PC-3 (cell line): ENCODE data around the gene CEP128. TPM values are rescaled to one million over a fixed set of nuclear protein-coding genes. Genes with fewer than 3 reads are reported as not detected.

ENCODE experiments used
- ATAC-seq: fragments of 200-7000 bp; cut with Tn5 transposase; 2 replicates; pipeline ENCODE4 v1.9.1; 2020; ENCODE audit warnings: mild to moderate bottlenecking, moderate library complexity
- BruUV-seq: library from RNA; stranded (reverse); fragments of 400-500 nt; replicated peaks from 2 replicates; lab custom pipeline; 2021; lab: Mats Ljungman, UMichigan
- CTCF ChIA-PET: fragments of 300-600 bp; sonication (Branson Sonifier 250); formaldehyde crosslinking; loops from one replicate; lab custom pipeline; 2022; ENCODE audit warnings: antibody characterized with exemption; lab: Charles Lee
- POLR2A ChIA-PET: fragments of 300-600 bp; sonication (Branson Sonifier 250); formaldehyde crosslinking; loops from one replicate; lab custom pipeline; 2022; ENCODE audit warnings: antibody characterized with exemption; ENCODE audit not compliant: unreplicated experiment; lab: Charles Lee
- DNase-seq: peaks from one replicate; pipeline ENCODE4 v3.0.0-alpha.2; 2015
- H2AFZ ChIP-seq: fragments of 300-600 bp; sonication (generic); 2 replicates; pipeline ENCODE4 v1.6.0; 2016; ENCODE audit warnings: antibody characterized with exemption, low read length
- H3F3A ChIP-seq: fragments of 300-600 bp; sonication (generic); one replicate; pipeline ENCODE4 v1.6.0; 2017; ENCODE audit warnings: antibody characterized with exemption, low read length, control low read depth, mild to moderate bottlenecking; ENCODE audit not compliant: unreplicated experiment
- H3K27ac ChIP-seq: fragments of 300-600 bp; sonication (generic); 2 replicates; pipeline ENCODE4 v1.5.1; 2016; ENCODE audit warnings: mild to moderate bottlenecking, low read length
- H3K27me3 ChIP-seq: fragments of 300-600 bp; sonication (generic); 2 replicates; pipeline ENCODE4 v1.6.1; 2016; ENCODE audit warnings: low read length, mixed read lengths
- H3K36me3 ChIP-seq: fragments of 300-600 bp; sonication (generic); 2 replicates; pipeline ENCODE4 v1.6.1; 2016; ENCODE audit warnings: low read depth, mixed run types, low read length, mixed read lengths
- H3K4me1 ChIP-seq: fragments of 300-600 bp; sonication (generic); 2 replicates; pipeline ENCODE4 v1.5.1; 2016; ENCODE audit warnings: low read length; ENCODE audit not compliant: insufficient read depth
- H3K4me2 ChIP-seq: fragments of 300-600 bp; sonication (generic); 2 replicates; pipeline ENCODE4 v1.6.0; 2016; ENCODE audit warnings: low read length
- H3K4me3 ChIP-seq: fragments of 300-600 bp; sonication (generic); 2 replicates; pipeline ENCODE4 v1.5.1; 2016; ENCODE audit warnings: mild to moderate bottlenecking, low read length, mixed read lengths
- H3K79me2 ChIP-seq: fragments of 300-600 bp; sonication (generic); 2 replicates; pipeline ENCODE4 v1.6.1; 2017; ENCODE audit warnings: low read length, mixed read lengths
- H3K9ac ChIP-seq: fragments of 300-600 bp; sonication (generic); 2 replicates; pipeline ENCODE4 v1.6.0; 2016; ENCODE audit warnings: mild to moderate bottlenecking, low read length
- H3K9me2 ChIP-seq: fragments of 300-600 bp; sonication (generic); replicated peaks from 2 replicates; pipeline ENCODE4 v1.6.1; 2016; ENCODE audit warnings: mixed run types, low read length, mixed read lengths
- H3K9me3 ChIP-seq: fragments of 300-600 bp; sonication (generic); 2 replicates; pipeline ENCODE4 v1.6.1; 2016; ENCODE audit warnings: low read length, mixed read lengths
- H4K20me1 ChIP-seq: fragments of 300-600 bp; sonication (generic); 2 replicates; pipeline ENCODE4 v1.6.1; 2016; ENCODE audit warnings: low read length, mixed read lengths
- EZH2 ChIP-seq: fragments of 300-600 bp; sonication (generic); IDR thresholded peaks from one replicate; pipeline ENCODE4 v1.6.1; 2017; ENCODE audit warnings: antibody characterized with exemption, mild to moderate bottlenecking, low read length; ENCODE audit not compliant: unreplicated experiment
- EZH2phosphoT487 ChIP-seq: fragments of 300-600 bp; sonication (generic); IDR thresholded peaks from 2 replicates; pipeline ENCODE4 v1.6.1; 2018; ENCODE audit warnings: mild to moderate bottlenecking, antibody characterized with exemption, low read length, borderline replicate concordance
- intact Hi-C: fragments of 100-400 bp; cut with micrococcal nuclease; formaldehyde crosslinking; loops from 2 replicates; pipeline ENCODE4 v1.9.0; 2023
- total RNA-seq: library from RNA; depleted of rRNA; stranded (reverse); fragments of >200 nt; gene quantifications from 2 replicates; pipeline ENCODE4 v1.2.3, GENCODE V29; 2014
- TF ChIP-seq, protein P1 (sequence below): fragments of 300-600 bp; sonication (generic); conservative IDR thresholded peaks from 2 replicates; pipeline ENCODE4 v1.5.1; 2017; ENCODE audit warnings: antibody characterized with exemption, low read depth, mild to moderate bottlenecking, low read length

The CEP128 gene
- total RNA-seq, 1 experiment from 2014 or later: 11.6 TPM

GRCh38 chr14:80981673-80982072, 40.1 kb upstream of the CEP128 start:
- ChIA-PET CTCF (no interaction called here), POLR2A (no interaction called here)
- Histone ChIP-seq H3K9me2 (no peaks in the 10 kb centered on the region), H3K27me3 (peaks cover 43% of the 10 kb centered on the region), H3F3A (no peaks in the 10 kb centered on the region), H3K4me1 (no peaks in the 10 kb centered on the region), H3K27ac (no peak overlapping the region), H3K4me2 (no peak overlapping the region), H2AFZ (no peak overlapping the region), H3K9ac (no peak overlapping the region), H3K9me3 (no peaks in the 10 kb centered on the region), H4K20me1 (no peaks in the 10 kb centered on the region), H3K79me2 (no peaks in the 10 kb centered on the region), H3K4me3 (no peak overlapping the region), H3K36me3 (no peaks in the 10 kb centered on the region)
- intact Hi-C loops: no loop called here
- DNase-seq (no peak), ATAC-seq (no peak)
- TF ChIP-seq EZH2 (no peak), EZH2phosphoT487 (no peak)
- TF ChIP-seq, protein P1, sequence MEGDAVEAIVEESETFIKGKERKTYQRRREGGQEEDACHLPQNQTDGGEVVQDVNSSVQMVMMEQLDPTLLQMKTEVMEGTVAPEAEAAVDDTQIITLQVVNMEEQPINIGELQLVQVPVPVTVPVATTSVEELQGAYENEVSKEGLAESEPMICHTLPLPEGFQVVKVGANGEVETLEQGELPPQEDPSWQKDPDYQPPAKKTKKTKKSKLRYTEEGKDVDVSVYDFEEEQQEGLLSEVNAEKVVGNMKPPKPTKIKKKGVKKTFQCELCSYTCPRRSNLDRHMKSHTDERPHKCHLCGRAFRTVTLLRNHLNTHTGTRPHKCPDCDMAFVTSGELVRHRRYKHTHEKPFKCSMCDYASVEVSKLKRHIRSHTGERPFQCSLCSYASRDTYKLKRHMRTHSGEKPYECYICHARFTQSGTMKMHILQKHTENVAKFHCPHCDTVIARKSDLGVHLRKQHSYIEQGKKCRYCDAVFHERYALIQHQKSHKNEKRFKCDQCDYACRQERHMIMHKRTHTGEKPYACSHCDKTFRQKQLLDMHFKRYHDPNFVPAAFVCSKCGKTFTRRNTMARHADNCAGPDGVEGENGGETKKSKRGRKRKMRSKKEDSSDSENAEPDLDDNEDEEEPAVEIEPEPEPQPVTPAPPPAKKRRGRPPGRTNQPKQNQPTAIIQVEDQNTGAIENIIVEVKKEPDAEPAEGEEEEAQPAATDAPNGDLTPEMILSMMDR: no peak
- BruUV-seq: no TSS peak

DNA sequence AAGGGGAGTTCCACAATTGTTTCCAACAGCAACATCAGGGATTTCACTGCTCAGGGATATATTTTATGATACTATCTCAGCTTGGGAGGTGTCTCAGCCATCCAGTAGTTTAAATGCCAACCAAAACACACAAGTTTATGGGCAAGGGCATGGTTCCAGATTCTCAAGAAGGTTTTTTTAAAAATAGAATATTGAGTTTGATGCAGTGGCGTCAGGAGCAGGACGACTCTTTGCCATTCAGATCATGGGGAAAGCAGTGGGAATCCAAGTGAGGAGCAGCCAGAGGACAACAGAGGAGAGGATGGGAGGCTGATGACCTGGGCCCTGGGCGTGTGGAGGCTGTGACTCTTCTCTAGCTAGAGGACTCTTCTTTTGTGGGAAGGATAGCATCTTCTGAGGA, 39.6 kb upstream of the CEP128 start:
- no peak for DNase-seq
- Histone ChIP-seq H3K4me2 (no peak overlapping the region), H3K4me3 (no peak overlapping the region), H3K27ac (no peak overlapping the region), H3K36me3 (no peaks in the 10 kb centered on the region), H3K4me1 (no peaks in the 10 kb centered on the region), H3K9ac (no peak overlapping the region), H3K79me2 (no peaks in the 10 kb centered on the region), H3F3A (no peaks in the 10 kb centered on the region), H3K9me2 (no peaks in the 10 kb centered on the region), H2AFZ (no peak overlapping the region), H3K27me3 (peaks cover 43% of the 10 kb centered on the region), H3K9me3 (no peaks in the 10 kb centered on the region), H4K20me1 (no peaks in the 10 kb centered on the region)
- ATAC-seq: no peak
- intact Hi-C loops: no loop called here
- POLR2A ChIA-PET: no interaction called here
- BruUV-seq: no TSS peak
- CTCF ChIA-PET: no interaction called here
- TF ChIP-seq, protein P1: no peak
- TF ChIP-seq EZH2phosphoT487 (no peak), EZH2 (no peak)

DNA sequence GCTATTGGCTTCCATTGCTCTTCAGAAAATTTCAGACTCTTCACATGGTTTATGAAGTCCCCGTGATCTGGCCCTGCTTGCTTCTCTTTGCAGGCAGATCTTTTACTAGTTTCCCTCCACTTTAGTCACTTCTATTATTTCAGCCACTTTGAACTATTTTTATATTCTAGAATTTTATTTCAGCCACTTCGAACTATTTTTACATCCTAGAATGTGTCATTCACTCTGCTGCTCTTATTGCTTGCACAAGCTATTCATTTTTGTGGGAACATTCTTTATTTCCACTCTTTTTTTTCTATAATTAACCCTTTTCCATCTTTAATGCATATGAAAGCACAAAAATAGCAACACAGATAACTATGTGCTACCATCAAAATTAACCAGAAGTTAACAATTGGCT, 38.4 kb upstream of the CEP128 start:
- Histone ChIP-seq H3K4me2 (no peak overlapping the region), H3K4me3 (no peak overlapping the region), H3K27ac (no peak overlapping the region), H2AFZ (no peak overlapping the region), H3K9me3 (no peaks in the 10 kb centered on the region), H3K79me2 (no peaks in the 10 kb centered on the region), H3K36me3 (no peaks in the 10 kb centered on the region), H3K9ac (no peak overlapping the region), H4K20me1 (no peaks in the 10 kb centered on the region), H3K27me3 (peaks cover 47% of the 10 kb centered on the region), H3K4me1 (no peaks in the 10 kb centered on the region), H3F3A (no peaks in the 10 kb centered on the region), H3K9me2 (no peaks in the 10 kb centered on the region)
- no peak for ATAC-seq
- CTCF ChIA-PET: no interaction called here
- DNase-seq: no peak
- TF ChIP-seq EZH2phosphoT487: no peak
- TF ChIP-seq EZH2: no peak
- TF ChIP-seq, protein P1: no peak
- no TSS peak for BruUV-seq
- intact Hi-C loops: no loop called here
- POLR2A ChIA-PET: no interaction called here
